ENCODE results near the gene NELFB.
A peak's percentile ranks its signal among the peaks of the same experiment; 100 is the strongest.

The NELFB gene

DNA sequence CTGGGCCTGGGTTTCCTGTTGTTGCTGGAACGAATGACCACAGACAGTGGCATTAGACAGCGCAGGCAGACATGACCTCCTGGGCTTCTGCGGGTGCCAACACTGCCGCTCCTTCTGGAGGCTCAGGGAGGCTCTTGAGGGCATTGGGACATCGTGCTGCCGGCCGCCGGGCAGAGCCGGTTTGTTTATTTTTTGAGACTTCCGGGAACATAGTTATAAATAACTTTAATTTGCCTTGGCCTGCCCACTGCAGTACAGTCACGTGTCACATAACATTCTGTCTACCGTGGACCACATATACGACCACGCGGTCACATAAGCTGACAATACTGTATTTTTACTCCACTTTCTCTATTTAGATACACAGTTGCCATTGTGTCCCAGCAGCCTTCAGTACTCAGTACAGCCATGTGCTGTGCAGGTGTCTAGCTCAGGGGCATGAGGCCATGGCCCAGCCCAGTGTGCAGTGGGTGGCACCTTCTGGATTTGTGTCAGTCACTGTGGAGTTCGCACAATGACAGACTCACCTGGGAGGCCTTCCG is 14.2 kb downstream of the NELFB start:
- peak; percentile 37 for DNase-seq (ENCODE audit: extremely low read depth, insufficient read length)
- no peaks in the 10 kb centered on the region for H3K27me3 ChIP-seq (replicated peaks; ENCODE audit: control insufficient read depth, insufficient read depth, low read length)
- H3K4me3 ChIP-seq (replicated peaks; ENCODE audit: low read depth, low read length), result peak overlapping the region; percentile 48
- peaks cover 34% of the 10 kb centered on the region for H3K36me3 ChIP-seq (ENCODE audit: control insufficient read depth, insufficient read depth, low read length)
- TF ChIP-seq, protein P1, sequence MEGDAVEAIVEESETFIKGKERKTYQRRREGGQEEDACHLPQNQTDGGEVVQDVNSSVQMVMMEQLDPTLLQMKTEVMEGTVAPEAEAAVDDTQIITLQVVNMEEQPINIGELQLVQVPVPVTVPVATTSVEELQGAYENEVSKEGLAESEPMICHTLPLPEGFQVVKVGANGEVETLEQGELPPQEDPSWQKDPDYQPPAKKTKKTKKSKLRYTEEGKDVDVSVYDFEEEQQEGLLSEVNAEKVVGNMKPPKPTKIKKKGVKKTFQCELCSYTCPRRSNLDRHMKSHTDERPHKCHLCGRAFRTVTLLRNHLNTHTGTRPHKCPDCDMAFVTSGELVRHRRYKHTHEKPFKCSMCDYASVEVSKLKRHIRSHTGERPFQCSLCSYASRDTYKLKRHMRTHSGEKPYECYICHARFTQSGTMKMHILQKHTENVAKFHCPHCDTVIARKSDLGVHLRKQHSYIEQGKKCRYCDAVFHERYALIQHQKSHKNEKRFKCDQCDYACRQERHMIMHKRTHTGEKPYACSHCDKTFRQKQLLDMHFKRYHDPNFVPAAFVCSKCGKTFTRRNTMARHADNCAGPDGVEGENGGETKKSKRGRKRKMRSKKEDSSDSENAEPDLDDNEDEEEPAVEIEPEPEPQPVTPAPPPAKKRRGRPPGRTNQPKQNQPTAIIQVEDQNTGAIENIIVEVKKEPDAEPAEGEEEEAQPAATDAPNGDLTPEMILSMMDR (IDR thresholded peaks at IDR 0.05; ENCODE audit: insufficient read depth, low read length, poor library complexity, severe bottlenecking), result no peak

DNA sequence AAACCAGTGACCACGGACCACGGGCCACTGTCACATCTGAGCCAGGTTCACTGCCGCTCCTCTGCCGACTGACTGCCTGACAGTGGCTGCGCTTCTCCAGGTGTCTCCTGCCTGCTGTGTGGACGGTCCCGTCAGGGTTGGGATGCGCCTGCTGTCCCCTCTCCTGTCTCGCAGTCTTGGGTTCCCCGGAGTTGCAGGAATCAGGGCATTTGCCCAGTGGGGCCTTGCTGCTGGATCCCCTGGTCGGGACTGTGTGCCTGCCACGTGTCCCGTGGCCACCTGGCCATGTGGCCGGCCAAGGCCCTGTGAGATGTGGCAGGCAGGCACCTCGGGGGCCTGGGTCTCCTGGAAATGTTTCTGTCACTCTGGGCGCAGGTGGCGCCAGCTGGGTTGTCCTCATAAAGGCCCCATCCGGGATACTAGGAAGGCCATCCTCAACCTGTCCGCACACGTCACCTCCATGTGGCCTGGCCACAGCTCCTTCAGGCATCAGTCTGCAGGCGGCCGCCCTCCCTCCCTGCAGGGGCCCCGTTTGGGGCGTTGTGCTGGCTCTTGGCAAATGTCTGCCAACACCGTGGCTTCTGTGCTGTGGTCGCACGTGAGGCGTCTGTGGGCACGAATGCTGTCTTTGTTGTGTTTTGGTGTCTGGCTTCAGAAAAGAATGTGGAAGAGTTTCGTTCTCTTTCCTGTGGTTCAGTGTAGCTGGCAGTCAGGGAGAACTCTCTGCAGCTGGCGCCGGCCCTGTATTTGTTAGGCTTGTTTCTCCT is 16.0 kb downstream of the NELFB start:
- Histone ChIP-seq H3K4me3 (replicated peaks; ENCODE audit: low read depth, low read length) (no peak overlapping the region), H3K36me3 (ENCODE audit: control insufficient read depth, insufficient read depth, low read length) (peaks cover 27% of the 10 kb centered on the region), H3K27me3 (replicated peaks; ENCODE audit: control insufficient read depth, insufficient read depth, low read length) (no peaks in the 10 kb centered on the region)
- TF ChIP-seq, protein P1 (IDR thresholded peaks at IDR 0.05; ENCODE audit: insufficient read depth, low read length, poor library complexity, severe bottlenecking), result no peak
- DNase-seq (ENCODE audit: extremely low read depth, insufficient read length), result no peak

DNA sequence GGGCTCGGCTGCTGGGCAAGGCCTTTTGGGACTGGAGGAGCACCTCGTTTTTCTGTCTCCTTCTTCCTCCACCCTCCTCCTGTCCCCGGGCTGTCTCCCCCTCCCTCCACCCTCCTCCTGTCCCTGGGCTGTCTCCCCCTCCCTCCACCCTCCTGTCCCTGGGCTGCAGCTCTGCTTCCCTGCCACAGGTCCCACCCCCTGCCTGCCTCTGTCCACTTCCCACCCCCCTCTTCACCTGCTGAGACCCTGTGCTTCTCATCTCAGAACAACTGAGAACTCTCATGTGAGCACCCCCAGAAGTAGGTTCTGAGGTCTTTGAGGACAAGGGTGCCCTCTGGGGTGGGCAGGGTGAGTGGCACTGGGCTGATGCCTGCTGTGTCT is 16.6 kb downstream of the NELFB start:
- no peak overlapping the region for H3K4me3 ChIP-seq (replicated peaks; ENCODE audit: low read depth, low read length)
- TF ChIP-seq, protein P1 (IDR thresholded peaks at IDR 0.05; ENCODE audit: insufficient read depth, low read length, poor library complexity, severe bottlenecking), result no peak
- peaks cover 24% of the 10 kb centered on the region for H3K36me3 ChIP-seq (ENCODE audit: control insufficient read depth, insufficient read depth, low read length)
- DNase-seq (ENCODE audit: extremely low read depth, insufficient read length), result no peak
- no peaks in the 10 kb centered on the region for H3K27me3 ChIP-seq (replicated peaks; ENCODE audit: control insufficient read depth, insufficient read depth, low read length)

DNA sequence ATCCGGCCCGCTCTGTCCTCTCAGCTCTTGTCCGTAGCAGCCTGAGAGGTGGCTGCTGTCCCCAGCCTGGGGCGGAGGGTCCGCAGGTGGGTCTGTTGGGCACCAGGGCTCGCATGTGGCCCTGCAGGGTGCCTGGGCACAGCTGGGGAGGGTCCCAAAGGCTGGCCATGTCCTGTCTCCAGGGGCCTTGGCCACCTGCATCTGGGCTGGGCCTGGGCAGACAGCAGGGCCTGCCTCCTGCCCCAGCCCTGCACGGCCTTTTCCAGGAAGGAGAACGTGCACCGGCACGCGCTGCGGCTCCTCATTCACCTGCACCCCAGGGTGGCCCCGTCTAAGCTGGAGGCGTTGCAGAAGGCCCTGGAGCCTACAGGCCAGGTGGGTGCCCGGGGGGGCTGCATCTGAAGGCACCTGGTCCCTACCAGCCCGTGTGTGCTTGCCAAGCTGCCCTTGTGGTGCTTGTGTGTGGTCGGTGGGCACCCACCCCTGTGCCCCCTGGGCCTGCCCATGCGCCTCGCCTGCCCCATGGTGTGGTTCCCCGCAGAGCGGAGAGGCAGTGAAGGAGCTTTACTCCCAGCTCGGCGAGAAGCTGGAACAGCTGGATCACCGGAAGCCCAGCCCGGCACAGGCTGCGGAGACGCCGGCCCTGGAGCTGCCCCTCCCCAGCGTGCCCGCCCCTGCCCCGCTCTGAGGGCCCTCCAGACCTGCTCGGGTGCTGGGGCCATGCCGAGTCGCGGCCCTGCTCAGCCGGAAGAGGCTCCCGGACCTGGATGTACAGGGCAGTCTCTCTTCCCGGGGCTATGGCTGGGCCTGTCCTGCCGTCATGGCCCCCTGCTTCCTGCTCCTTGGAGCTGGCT is 17.3 kb downstream of the NELFB start:
- no peak for DNase-seq (ENCODE audit: extremely low read depth, insufficient read length)
- Histone ChIP-seq H3K27me3 (replicated peaks; ENCODE audit: control insufficient read depth, insufficient read depth, low read length) (no peaks in the 10 kb centered on the region), H3K36me3 (ENCODE audit: control insufficient read depth, insufficient read depth, low read length) (peaks cover 21% of the 10 kb centered on the region), H3K4me3 (replicated peaks; ENCODE audit: low read depth, low read length) (no peak overlapping the region)
- TF ChIP-seq, protein P1 (IDR thresholded peaks at IDR 0.05; ENCODE audit: insufficient read depth, low read length, poor library complexity, severe bottlenecking), result no peak

DNA sequence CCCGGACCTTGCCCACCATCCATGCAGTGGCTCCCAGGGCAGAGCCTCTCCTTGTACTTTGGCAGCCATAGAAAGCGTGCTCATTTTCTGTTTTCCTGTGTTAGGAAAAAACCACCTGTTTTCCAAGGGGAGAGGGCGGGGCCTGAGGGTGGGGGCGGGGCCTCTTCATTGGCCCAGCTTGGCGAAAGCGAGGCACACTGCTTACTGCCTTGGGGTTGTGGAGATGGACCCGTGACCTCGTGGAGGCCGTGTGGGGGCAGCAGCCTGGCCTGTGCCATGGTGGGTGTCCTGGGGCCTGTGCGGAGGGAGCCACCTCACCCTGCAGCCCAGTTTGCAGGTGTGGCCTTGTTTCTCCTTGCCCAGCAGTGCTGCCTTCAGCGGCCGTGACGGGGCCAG is 18.0 kb downstream of the NELFB start:
- no peaks in the 10 kb centered on the region for H3K27me3 ChIP-seq (replicated peaks; ENCODE audit: control insufficient read depth, insufficient read depth, low read length)
- peaks cover 18% of the 10 kb centered on the region for H3K36me3 ChIP-seq (ENCODE audit: control insufficient read depth, insufficient read depth, low read length)
- TF ChIP-seq, protein P1 (IDR thresholded peaks at IDR 0.05; ENCODE audit: insufficient read depth, low read length, poor library complexity, severe bottlenecking), result no peak
- no peak for DNase-seq (ENCODE audit: extremely low read depth, insufficient read length)
- no peak overlapping the region for H3K4me3 ChIP-seq (replicated peaks; ENCODE audit: low read depth, low read length)
